Endothelial cell of umbilical vein (primary cell): ENCODE data around the gene TMEM151B. TPM values are rescaled to one million over a fixed set of nuclear protein-coding genes. Genes with fewer than 3 reads are reported as not detected.

ENCODE experiments used
- BruUV-seq: library from RNA; stranded (reverse); fragments of 400-500 nt; replicated peaks from 2 replicates; lab custom pipeline; 2021; lab: Mats Ljungman, UMichigan
- CTCF ChIA-PET: fragments of 300-600, 350-600 bp; sonication (Branson Sonifier 250); formaldehyde crosslinking; loops from one replicate; lab custom pipeline; 2021; ENCODE audit warnings: antibody characterized with exemption, inconsistent platforms; lab: Charles Lee
- POLR2A ChIA-PET: fragments of 300-600, 350-600 bp; sonication (Branson Sonifier 250); formaldehyde crosslinking; loops from one replicate; lab custom pipeline; 2021; ENCODE audit warnings: antibody characterized with exemption, inconsistent platforms; lab: Charles Lee
- DNase-seq: peaks from one replicate; pipeline ENCODE4 v3.0.0-alpha.2; 2011; ENCODE audit warnings: low read depth, low spot score
- FAIRE-seq: peaks from 2 replicates; lab custom pipeline; 2011; peaks lifted over from hg19 to GRCh38; lab: Jason Lieb, UNC
- H2AFZ ChIP-seq: 2 replicates; pipeline ENCODE4 v1.6.0; 2012; ENCODE audit warnings: low read depth, low read length, control low read depth, inconsistent platforms
- H3K27ac ChIP-seq: 2 replicates; pipeline ENCODE4 v1.5.1; 2011; ENCODE audit warnings: low read depth, mild to moderate bottlenecking, control low read depth, low read length, moderate library complexity; ENCODE audit not compliant: insufficient read depth
- H3K27me3 ChIP-seq, 2 experiments: 2 replicates each; pipeline versions ENCODE4 v1.6.0 to v1.6.1; 2011; ENCODE audit warnings: low read length in 2 of 2, mixed read lengths in 1 of 2; ENCODE audit not compliant: control insufficient read depth in 2 of 2, insufficient read depth in 2 of 2
- H3K36me3 ChIP-seq, 2 experiments: 2 replicates in 1 of 2; 3 replicates in 1 of 2; pipeline ENCODE4 v1.5.1; 2011; ENCODE audit warnings: low read length in 2 of 2, mild to moderate bottlenecking in 1 of 2, moderate library complexity in 1 of 2; ENCODE audit not compliant: control insufficient read depth in 2 of 2, insufficient read depth in 2 of 2; ENCODE audit errors: extremely low read depth in 1 of 2
- H3K4me1 ChIP-seq: 3 replicates; pipeline ENCODE4 v1.5.1; 2011; ENCODE audit warnings: mild to moderate bottlenecking, low read length; ENCODE audit not compliant: control insufficient read depth, insufficient read depth; ENCODE audit errors: extremely low read depth
- H3K4me2 ChIP-seq: 2 replicates; pipeline ENCODE4 v1.6.1; 2011; ENCODE audit warnings: low read length, control low read depth, mixed read lengths; ENCODE audit not compliant: insufficient read depth
- H3K4me3 ChIP-seq, 3 experiments: fragments of 200-600 bp in 1 of 3; sonication (generic), shearing (Covaris generic) in 1 of 3; replicated peaks in 1 of 3; 2 replicates each; pipeline ENCODE4 v1.5.1; 2011 to 2016; ENCODE audit warnings: control low read depth in 3 of 3, low read length in 3 of 3, mild to moderate bottlenecking in 2 of 3, inconsistent platforms in 1 of 3, low read depth in 1 of 3, moderate library complexity in 1 of 3; ENCODE audit not compliant: insufficient read depth in 1 of 3
- H3K79me2 ChIP-seq: 2 replicates; pipeline ENCODE4 v1.6.0; 2012; ENCODE audit warnings: low read length, inconsistent platforms; ENCODE audit not compliant: control insufficient read depth, insufficient read depth
- H3K9ac ChIP-seq: replicated peaks from 2 replicates; pipeline ENCODE3; 2011; ENCODE audit warnings: low read length, control low read depth; ENCODE audit not compliant: insufficient read depth; ENCODE audit errors: extremely low read depth
- H3K9me1 ChIP-seq: replicated peaks from 3 replicates; pipeline ENCODE4 v1.6.0; 2011; ENCODE audit warnings: mild to moderate bottlenecking, low read length; ENCODE audit not compliant: control insufficient read depth, insufficient read depth; ENCODE audit errors: extremely low read depth
- H3K9me3 ChIP-seq: replicated peaks from 2 replicates; pipeline ENCODE4 v1.5.1; 2012; ENCODE audit warnings: low read length, inconsistent platforms; ENCODE audit not compliant: control insufficient read depth, insufficient read depth
- H4K20me1 ChIP-seq: replicated peaks from 2 replicates; pipeline ENCODE3; 2011; ENCODE audit warnings: mild to moderate bottlenecking, low read length; ENCODE audit not compliant: control insufficient read depth, insufficient read depth; ENCODE audit errors: extremely low read depth
- CTCF ChIP-seq, 2 donors: IDR thresholded peaks; 1 replicate in 1 of 2; 2 replicates in 1 of 2; pipeline ENCODE4 v1.5.1; 2011; ENCODE audit warnings: low read length in 2 of 2, mild to moderate bottlenecking in 2 of 2, moderate library complexity in 2 of 2, control low read depth in 1 of 2, inconsistent platforms in 1 of 2, low read depth in 1 of 2; ENCODE audit not compliant: insufficient read depth in 1 of 2; ENCODE audit errors: extremely low read depth in 1 of 2
- EZH2 ChIP-seq: IDR thresholded peaks from 2 replicates; pipeline ENCODE4 v1.6.1; 2012; ENCODE audit warnings: borderline replicate concordance, low read depth, mild to moderate bottlenecking, moderate library complexity, low read length, inconsistent platforms; ENCODE audit not compliant: severe bottlenecking
- FOS ChIP-seq: IDR thresholded peaks from 2 replicates; pipeline ENCODE4 v1.6.1; 2011; ENCODE audit warnings: mild to moderate bottlenecking, low read length, moderate library complexity, borderline replicate concordance; ENCODE audit not compliant: insufficient read depth
- GATA2 ChIP-seq: IDR thresholded peaks from 2 replicates; pipeline ENCODE4 v1.7.0; 2011; ENCODE audit warnings: low read depth, mild to moderate bottlenecking, moderate library complexity, mixed read lengths, low read length; ENCODE audit not compliant: insufficient read length, insufficient read depth
- JUN ChIP-seq: IDR thresholded peaks from 2 replicates; pipeline ENCODE4 v1.6.1; 2011; ENCODE audit warnings: borderline replicate concordance, low read depth; ENCODE audit not compliant: insufficient read length, insufficient read depth
- MAX ChIP-seq: IDR thresholded peaks from 2 replicates; pipeline ENCODE4 v1.6.1; 2011; ENCODE audit not compliant: insufficient read depth, insufficient read length
- MYC ChIP-seq: IDR thresholded peaks from one replicate; pipeline ENCODE4 v1.6.1; 2011; ENCODE audit warnings: mild to moderate bottlenecking, low read depth, low read length
- POLR2A ChIP-seq: IDR thresholded peaks from 2 replicates; pipeline ENCODE4 v1.6.1; 2012; ENCODE audit warnings: low read depth, mild to moderate bottlenecking, control low read depth, low read length
- POLR2AphosphoS5 ChIP-seq: IDR thresholded peaks from 2 replicates; pipeline ENCODE4 v1.6.1; 2012; ENCODE audit warnings: low read depth, mild to moderate bottlenecking, control low read depth, low read length, moderate library complexity; ENCODE audit not compliant: insufficient read depth
- dilution Hi-C: fragments of 300-500 bp; cut with MboI; formaldehyde crosslinking; loops from one replicate; pipeline ENCODE4 v1.15.0; 2019; ENCODE audit warnings: low sequenced_read_pairs; ENCODE audit not compliant: extremely low pct_ligation_motif_present
- intact Hi-C: fragments of 100-400 bp; cut with micrococcal nuclease; formaldehyde crosslinking; loops from one replicate; pipeline ENCODE4 v1.10.0; 2022
- polyA plus RNA-seq, 4 experiments: library from polyadenylated mRNA; depleted of rRNA in 3 of 4; stranded (reverse) in 3 of 4; unstranded in 1 of 4; fragments of >200 nt; gene quantifications; 2 replicates each; pipeline versions ENCODE4 v1.2.1 to v1.2.3, GENCODE V29; 2011 to 2012; ENCODE audit warnings: missing spikeins in 1 of 4
- total RNA-seq: library from RNA; stranded (reverse); gene quantifications from 2 replicates; pipeline ENCODE4 v1.2.3, GENCODE V29; 2021

Gene TMEM151B
- total and polyA plus RNA-seq, 2 donors (not counting 3 experiments of a cell fraction or from before 2014, with no cell fraction given), result 0.03 to 0.07 TPM

GRCh38 chr6:44298864-44299263 lies 28.6 kb downstream of the TMEM151B start:
- peaks cover 6% of the 10 kb centered on the region for H3K4me1 ChIP-seq
- H3K79me2 ChIP-seq, result no peaks in the 10 kb centered on the region
- dilution Hi-C loops (no loop called here), intact Hi-C loops (no loop called here)
- CTCF ChIA-PET, result interaction anchor here (0.7 to 1.6 kb wide), 2 partner anchors 14 to 31 kb away, joined by 3 to 4 read pairs; partner anchors contain the start of gene AARS2
- no peak overlapping the region for H3K9ac ChIP-seq
- peaks cover 30 to 37% of the 10 kb centered on the region in 2 experiments for H3K27me3 ChIP-seq
- DNase-seq, result no peak
- H3K36me3 ChIP-seq, result peaks cover 13 to 31% of the 10 kb centered on the region in 2 experiments
- no peaks in the 10 kb centered on the region for H4K20me1 ChIP-seq
- POLR2A ChIA-PET, result no interaction called here
- no peak overlapping the region for H3K27ac ChIP-seq
- no peak overlapping the region for H3K4me3 ChIP-seq
- H2AFZ ChIP-seq, result no peak overlapping the region
- TF ChIP-seq MYC, result no peak
- no peak for TF ChIP-seq MAX
- TF ChIP-seq POLR2A, result no peak
- no peak for TF ChIP-seq POLR2AphosphoS5
- TF ChIP-seq GATA2, result no peak
- TF ChIP-seq FOS, result no peak
- no peak for TF ChIP-seq CTCF (IDR thresholded peaks at IDR 0.05; ENCODE audit: extremely low read depth in 1 of 2, insufficient read depth in 1 of 2, low read depth in 1 of 2, low read length in 2 of 2)
- TF ChIP-seq EZH2, result no peak
- no peak for TF ChIP-seq JUN
- FAIRE-seq, result no peak
- H3K4me2 ChIP-seq, result no peak overlapping the region
- H3K9me3 ChIP-seq, result no peaks in the 10 kb centered on the region
- BruUV-seq, result no TSS peak
- no peaks in the 10 kb centered on the region for H3K9me1 ChIP-seq
